DMS114 treated with DMSO at 0.1 percent for 48 hours (cell line): ENCODE measurements around the gene ZNF407.
"Not testable (repeated sequence)": the region's sequence is repeated elsewhere in the genome, so short reads cannot be mapped to it uniquely, and the experiment has no call there.

Source experiments
- DNase-seq: peaks from one replicate; lab custom pipeline; 2025; ENCODE audit not compliant: unreplicated experiment; lab: John Stamatoyannopoulos, UW

The ZNF407 gene

GRCh38 chr18:74597662-74598349 lies at the start of gene ZNF407:
Gene ZNF407, plus strand, starts transcription at chr18:74597870. Its CDS starts 33,150 bp downstream, at chr18:74631020.
- peak; percentile 67 for DNase-seq

- no peak for DNase-seq
These were observed 48.0 kb upstream of the ZNF407 start for GRCh38 chr18:74549591-74550104.

DNA sequence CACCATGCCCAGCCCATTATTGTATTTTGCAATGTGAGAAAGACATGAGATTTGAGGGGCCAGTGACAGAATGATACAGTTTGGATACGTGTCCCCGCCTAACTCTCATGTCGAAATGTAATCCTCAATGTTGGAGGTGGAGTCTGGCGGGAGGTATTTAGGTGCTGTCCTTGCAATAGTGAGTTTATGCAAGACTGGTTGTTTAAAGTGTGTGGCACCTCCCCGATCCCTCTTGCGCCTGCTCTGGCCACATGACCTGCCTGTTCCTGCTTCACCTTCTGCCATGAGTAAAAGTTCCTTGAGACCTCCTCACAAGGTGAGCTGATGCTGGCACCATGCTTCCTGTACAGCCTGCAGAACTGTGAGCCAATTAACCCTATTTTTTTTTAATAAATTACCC lies 46.8 kb upstream of the ZNF407 start:
- DNase-seq = no peak

GRCh38 chr18:74551452-74551851 lies 46.2 kb upstream of the ZNF407 start:
- no peak for DNase-seq

GRCh38 chr18:74551936-74552555 lies 45.6 kb upstream of the ZNF407 start:
- DNase-seq = peak; percentile 55

GRCh38 chr18:74556126-74556525 lies 41.5 kb upstream of the ZNF407 start:
- DNase-seq = no peak

- DNase-seq = no peak
These were observed 39.6 kb upstream of the ZNF407 start for GRCh38 chr18:74558096-74558495.

DNA sequence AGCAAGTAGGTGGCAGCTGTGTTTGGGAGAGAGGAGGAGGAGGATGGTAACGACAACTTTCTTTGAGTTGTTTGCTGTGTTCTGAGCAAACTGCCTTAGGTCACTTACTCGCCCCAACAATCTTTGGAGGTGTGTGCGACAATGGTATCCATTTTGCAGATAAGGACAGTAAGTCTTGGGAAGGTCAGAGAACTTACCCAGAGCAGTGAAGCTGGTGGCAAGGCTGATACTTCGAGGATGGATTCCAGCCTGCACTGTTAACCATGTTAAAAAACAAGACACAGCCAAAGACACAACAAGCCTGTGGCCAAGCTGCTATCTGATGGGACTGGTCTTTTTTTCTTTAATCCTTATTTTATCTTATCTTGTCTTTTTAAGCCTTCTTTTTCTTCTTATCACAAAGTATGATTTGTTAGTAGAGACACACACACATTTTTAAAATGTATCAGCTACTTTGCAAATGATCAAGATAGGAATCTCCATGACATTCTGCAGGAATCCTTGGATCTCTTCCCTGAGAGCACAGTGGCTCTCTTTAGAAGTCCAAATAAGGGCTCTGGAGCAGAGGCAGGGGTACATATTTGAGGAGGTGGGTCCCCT lies 35.4 kb upstream of the ZNF407 start:
- no peak for DNase-seq

- DNase-seq = no peak
These were observed 34.9 kb upstream of the ZNF407 start for GRCh38 chr18:74562775-74563174.

GRCh38 chr18:74563999-74564398 lies 33.7 kb upstream of the ZNF407 start:
- DNase-seq = no peak

DNA sequence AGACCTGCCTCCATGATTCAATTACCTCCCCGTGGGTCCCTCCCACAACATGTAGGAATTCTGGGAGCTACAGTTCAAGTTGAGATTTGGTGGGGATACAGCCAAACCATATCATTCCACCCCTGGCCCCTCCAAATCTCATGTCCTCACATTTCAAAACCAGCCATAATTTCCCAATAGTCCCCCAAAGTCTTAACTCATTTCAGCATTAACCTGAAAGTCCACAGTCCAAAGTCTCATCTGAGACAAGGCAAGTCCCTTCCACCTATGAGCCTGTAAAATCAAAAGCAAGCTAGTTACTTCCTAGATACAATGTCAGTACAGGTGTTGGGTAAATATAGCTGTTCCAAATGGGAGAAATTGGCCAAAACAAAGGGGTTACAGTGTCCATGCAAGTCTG lies 32.5 kb upstream of the ZNF407 start:
- not testable (repeated sequence) for DNase-seq

DNA sequence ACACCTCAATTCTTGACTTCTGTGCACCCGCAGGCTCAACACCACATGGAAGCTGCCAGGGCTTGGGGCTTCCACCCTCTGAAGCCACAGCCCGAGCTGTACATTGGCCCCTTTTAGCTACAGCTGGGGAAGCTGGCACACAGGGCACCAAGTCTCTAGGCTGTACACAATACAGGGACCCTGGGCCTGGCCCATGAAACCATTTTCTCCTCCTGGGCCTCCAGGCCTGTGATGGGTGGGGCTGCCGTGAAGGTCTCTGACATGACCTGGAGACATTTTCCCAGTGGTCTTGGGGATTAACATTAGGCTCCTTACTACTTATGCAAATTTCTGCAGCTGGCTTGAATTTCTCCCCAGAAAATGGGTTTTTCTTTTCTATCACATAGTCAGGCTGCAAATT lies 31.7 kb upstream of the ZNF407 start:
- not testable (repeated sequence) for DNase-seq

- no peak for DNase-seq
These were observed 29.8 kb upstream of the ZNF407 start for GRCh38 chr18:74567822-74568221.

DNA sequence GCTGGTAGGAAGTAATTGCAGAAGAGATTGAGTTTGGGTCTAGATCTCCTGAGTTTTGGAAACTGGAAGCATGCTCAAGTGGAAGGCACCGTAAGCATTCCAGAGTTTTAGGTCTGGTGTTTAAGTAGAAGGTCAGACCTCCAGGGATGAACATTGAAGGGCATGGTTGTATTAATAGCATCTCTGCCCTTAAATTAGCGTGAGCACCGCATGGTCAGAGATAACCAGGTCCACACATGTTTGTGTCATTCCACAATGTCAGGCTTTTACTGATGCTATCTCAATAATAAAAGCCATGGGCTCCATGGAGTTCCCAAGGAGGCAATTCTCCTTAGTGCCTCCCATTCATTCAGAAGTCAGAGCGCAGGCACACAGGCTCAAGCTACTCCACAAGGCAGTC lies 28.3 kb upstream of the ZNF407 start:
- DNase-seq = no peak

GRCh38 chr18:74570266-74570665 lies 27.4 kb upstream of the ZNF407 start:
- DNase-seq = no peak

DNA sequence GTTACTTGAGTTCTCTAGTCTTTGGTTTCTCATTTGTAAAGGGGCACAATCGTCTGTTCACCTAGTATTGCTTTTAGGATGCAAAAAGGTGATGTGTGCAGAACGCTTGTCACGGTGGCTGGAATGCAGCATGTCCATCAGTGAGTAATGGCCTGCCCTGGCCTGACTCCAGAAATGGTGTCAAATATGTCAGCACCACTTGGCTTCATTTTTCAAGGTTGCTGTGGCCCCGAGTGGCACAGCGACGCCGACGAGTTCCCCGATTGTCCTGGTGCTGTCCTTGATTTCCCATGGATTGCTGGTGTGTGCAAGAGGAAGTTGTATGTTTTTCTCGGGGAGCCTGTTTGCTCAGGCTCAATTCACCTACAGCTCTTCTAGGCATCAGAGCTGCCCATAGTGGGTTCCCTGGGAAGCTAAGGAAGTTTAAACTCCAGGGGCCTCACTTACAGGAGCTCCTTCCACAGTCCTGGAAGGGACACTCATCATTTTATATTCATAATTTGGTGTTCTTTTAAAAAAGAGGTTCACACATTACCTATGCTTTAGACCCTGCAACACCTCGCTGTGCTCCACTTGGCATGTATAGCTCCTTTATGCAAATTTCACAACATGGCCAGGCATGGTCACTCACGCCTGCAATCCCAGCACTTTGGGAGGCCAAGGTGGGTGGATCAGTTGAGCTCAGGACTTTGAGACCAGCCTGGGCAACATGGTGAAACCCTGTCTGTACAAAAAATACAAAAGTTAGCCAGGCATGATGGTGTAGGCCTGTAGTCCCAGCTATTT lies 25.6 kb upstream of the ZNF407 start:
- no peak for DNase-seq

- no peak for DNase-seq
These were observed 24.6 kb upstream of the ZNF407 start for GRCh38 chr18:74573053-74573452.

DNA sequence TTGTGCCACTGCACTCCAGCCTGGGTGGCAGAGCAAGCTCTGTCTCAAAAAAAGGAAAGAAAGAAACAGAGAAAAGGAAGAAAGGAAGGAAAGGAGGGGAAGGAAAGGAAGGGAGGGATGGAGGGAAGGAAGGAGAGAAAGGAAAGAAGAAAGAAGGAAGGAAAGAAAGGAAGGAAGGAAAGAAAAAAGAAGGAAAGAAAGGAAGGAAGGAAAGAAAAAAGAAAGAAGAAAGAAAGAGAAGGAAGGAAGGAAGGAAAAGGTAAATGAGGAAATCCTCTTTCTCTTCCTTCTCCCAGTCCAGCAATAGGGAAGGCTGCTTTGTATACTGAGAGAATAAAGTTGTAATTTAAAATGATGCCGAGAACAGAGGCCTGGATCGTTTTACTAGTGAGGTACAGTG lies 22.8 kb upstream of the ZNF407 start:
- no peak for DNase-seq

DNA sequence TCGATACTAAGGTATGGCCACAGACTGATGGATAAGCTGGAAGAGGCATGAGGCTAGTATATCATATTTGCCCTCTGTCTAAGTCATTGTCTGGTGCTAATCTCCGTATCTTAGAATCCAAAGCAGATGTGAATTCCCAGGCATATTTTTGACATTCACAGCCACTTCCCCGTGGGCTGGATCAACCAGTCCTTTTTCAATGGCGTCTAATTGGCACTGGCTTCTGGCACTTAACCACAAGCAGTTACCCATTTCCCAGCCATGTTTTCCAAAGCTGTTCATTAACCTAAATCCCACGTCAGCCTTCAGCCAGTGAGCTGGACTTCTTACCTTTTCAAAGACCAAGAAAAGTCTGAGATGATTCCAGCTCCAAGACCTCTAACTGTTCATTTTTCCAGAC lies 20.7 kb upstream of the ZNF407 start:
- DNase-seq = no peak

- no peak for DNase-seq
These were observed 18.1 kb upstream of the ZNF407 start for GRCh38 chr18:74579496-74580065.

DNA sequence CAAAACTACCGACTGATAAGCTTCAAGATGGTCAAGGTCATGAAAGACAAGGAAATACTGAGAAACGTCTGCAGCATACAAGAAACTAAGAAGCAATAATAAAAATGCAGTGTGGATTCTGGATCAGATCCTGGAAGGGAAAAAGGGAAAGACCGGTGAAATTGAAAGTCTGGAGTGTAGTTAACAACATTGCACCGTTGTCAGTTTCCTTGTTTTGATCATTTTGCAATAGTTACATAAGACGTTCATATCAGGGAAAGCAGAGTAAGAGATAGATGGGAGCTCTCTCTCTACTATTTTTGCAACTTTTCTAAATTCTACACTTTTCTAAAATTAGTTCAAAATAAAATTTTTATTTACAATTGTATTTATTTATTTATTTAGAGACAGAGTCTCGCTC lies 15.0 kb upstream of the ZNF407 start:
- no peak for DNase-seq
